ENCODE measurements around the gene SOX30.

DNA sequence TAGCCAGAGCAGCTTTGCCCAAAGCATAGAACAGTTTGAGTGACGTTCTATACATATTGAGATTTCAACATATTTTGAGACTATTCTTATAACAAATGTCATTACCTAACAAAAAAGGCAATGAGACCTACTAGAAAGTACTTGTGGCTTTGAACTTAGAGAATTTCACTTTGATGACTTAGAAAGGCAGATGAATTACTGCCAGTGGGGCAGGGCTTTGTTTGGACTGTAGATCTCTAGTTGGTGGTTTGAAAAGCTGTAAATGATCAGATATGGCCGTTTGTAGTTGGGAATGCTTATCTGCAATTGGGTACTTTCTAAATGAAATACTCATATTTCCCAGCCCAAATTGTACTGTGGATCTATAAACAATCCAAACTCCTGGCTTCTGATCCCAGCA, 28.1 kb downstream of the SOX30 start:
- TF ChIP-seq CTCF (conservative IDR thresholded peaks at IDR 0.05; ENCODE audit: low read length) = no peak
- no peak for TF ChIP-seq EZH2phosphoT487 (IDR thresholded peaks at IDR 0.05; ENCODE audit: borderline replicate concordance, low read depth, low read length)
